Lower leg skin (tissue), 4 donors: ENCODE data around the gene MCL1. TPM values are rescaled to one million over a fixed set of nuclear protein-coding genes. Genes with fewer than 3 reads are reported as not detected.
A peak's percentile ranks its signal among the peaks of the same experiment; 100 is the strongest.
"Not testable (repeated sequence)": the region's sequence is repeated elsewhere in the genome, so short reads cannot be mapped to it uniquely, and the experiment has no call there.

Source experiments
- DNase-seq, 2 donors: peaks; one replicate each; pipeline ENCODE4 v3.0.0-alpha.2; 2019; ENCODE audit warnings: low spot score in 2 of 2
- H3K4me3 ChIP-seq: fragments of 200-600 bp; sonication (generic); 2 replicates; pipeline ENCODE4 v1.5.1; 2017; ENCODE audit warnings: mild to moderate bottlenecking, low read depth; ENCODE audit not compliant: poor library complexity, severe bottlenecking
- CTCF ChIP-seq, 3 donors: fragments of 450-650 bp; IDR thresholded peaks; one replicate each; pipeline ENCODE4 v1.5.1; 2016; ENCODE audit warnings: antibody characterized with exemption in 3 of 3, mild to moderate bottlenecking in 3 of 3, moderate library complexity in 2 of 3
- POLR2A ChIP-seq, 2 donors: fragments of 450-650 bp; IDR thresholded peaks; one replicate each; pipeline ENCODE4 v1.6.1; 2016 to 2017; ENCODE audit warnings: antibody characterized with exemption in 2 of 2, mild to moderate bottlenecking in 1 of 2, moderate library complexity in 1 of 2
- WGBS, 2 donors: methylation state at CpG; one replicate each; pipeline ENCODE4 v1.1.5; 2018; 5-methylcytosine and 5-hydroxymethylcytosine counted together
- intact Hi-C: fragments of 100-400 bp; cut with DNase I; formaldehyde crosslinking; loops from one replicate; pipeline ENCODE4 v1.15.0; 2023; ENCODE audit warnings: low total_unique reads
- total RNA-seq, 4 donors: library from RNA; depleted of rRNA; stranded (reverse); fragments of >200 nt; gene quantifications; one replicate each; pipeline ENCODE4 v1.1.0, GENCODE V29; 2016

MCL1 gene
- total RNA-seq, 4 donors from 2014 or later, result 282 to 445 (median 360) TPM

- intact Hi-C loops, result no loop called here
- TF ChIP-seq POLR2A (IDR thresholded peaks at IDR 0.05) (no peak), CTCF (IDR thresholded peaks at IDR 0.05) (no peak)
- peak overlapping the region; percentile 74 for H3K4me3 ChIP-seq
- no peak for DNase-seq
- 0 to 11% methylated on average over 2 of the region's 2 CpGs for WGBS, 2 donors
Observed at GRCh38 chr1:150576794-150577556, 2.4 kb downstream of the MCL1 start.

- WGBS, 2 donors, result 2 to 3% methylated on average over 4 of the region's 4 CpGs
- intact Hi-C loops, result no loop called here
Observed at GRCh38 chr1:150576367-150576711, 3.1 kb downstream of the MCL1 start.

GRCh38 chr1:150575518-150576366 lies 3.7 kb downstream of the MCL1 start:
- TF ChIP-seq CTCF (IDR thresholded peaks at IDR 0.05) (no peak), POLR2A (IDR thresholded peaks at IDR 0.05) (no peak)
- DNase-seq, result no peak
- peak overlapping the region; percentile 23 for H3K4me3 ChIP-seq
- 0 to 8% methylated on average over 1 of the region's 1 CpG for WGBS, 2 donors
- intact Hi-C loops, result no loop called here

More at GRCh38 chr1:150576367-150576711, 3.1 kb downstream of the MCL1 start:
- TF ChIP-seq CTCF (IDR thresholded peaks at IDR 0.05), result no peak
- no peak for TF ChIP-seq POLR2A (IDR thresholded peaks at IDR 0.05)
- no peak for DNase-seq
- peak overlapping the region; percentile 74 for H3K4me3 ChIP-seq

- H3K4me3 ChIP-seq, result peak overlapping the region; percentile 23
- DNase-seq, result no peak
- WGBS, 2 donors, result 28 to 32% methylated on average over 4 of the region's 4 CpGs
- no peak for TF ChIP-seq POLR2A (IDR thresholded peaks at IDR 0.05)
- TF ChIP-seq CTCF (IDR thresholded peaks at IDR 0.05), result no peak
- intact Hi-C loops, result no loop called here
Observed at GRCh38 chr1:150575072-150575489, 4.3 kb downstream of the MCL1 start.

GRCh38 chr1:150574260-150575071 lies 4.9 kb downstream of the MCL1 start:
- no peak overlapping the region for H3K4me3 ChIP-seq
- WGBS, 2 donors, result 42 to 48% methylated on average over 6 of the region's 6 CpGs
- intact Hi-C loops, result no loop called here
- TF ChIP-seq POLR2A (IDR thresholded peaks at IDR 0.05) (no peak), CTCF (IDR thresholded peaks at IDR 0.05) (no peak)
- DNase-seq, result no peak

- intact Hi-C loops, DNase-seq, H3K4me3 ChIP-seq: not testable (repeated sequence)
- 84 to 93% methylated on average over 13 of the region's 13 CpGs for WGBS, 2 donors
Observed at GRCh38 chr1:150573648-150574071, 5.8 kb downstream of the MCL1 start.
